Right cardiac atrium (tissue), 5 donors: ENCODE measurements around the gene EFCAB11. TPM values are rescaled to one million over a fixed set of nuclear protein-coding genes. Genes with fewer than 3 reads are reported as not detected.
A peak's percentile ranks its signal among the peaks of the same experiment; 100 is the strongest.

ENCODE experiments used
- ATAC-seq, 2 donors: fragments of 200-7000 bp; cut with Tn5 transposase; one replicate each; pipeline versions ENCODE4 v1.8.0 to v1.9.1; 2020; ENCODE audit warnings: moderate library complexity in 2 of 2, mild to moderate bottlenecking in 1 of 2
- DNase-seq, 3 donors: peaks; one replicate each; pipeline ENCODE4 v3.0.0-alpha.2; 2020
- H3K27ac ChIP-seq: one replicate; pipeline ENCODE4 v1.5.1; 2013; ENCODE audit warnings: mild to moderate bottlenecking, low read length, control low read depth, moderate library complexity
- H3K27me3 ChIP-seq: one replicate; pipeline ENCODE4 v1.6.1; 2013; ENCODE audit not compliant: control insufficient read depth, insufficient read depth
- H3K4me1 ChIP-seq: one replicate; pipeline ENCODE4 v1.6.1; 2013; ENCODE audit warnings: low read length; ENCODE audit not compliant: control insufficient read depth, insufficient read depth
- H3K4me3 ChIP-seq: one replicate; pipeline ENCODE4 v1.5.1; 2013; ENCODE audit warnings: low read length, control low read depth
- H3K9me3 ChIP-seq: one replicate; pipeline ENCODE4 v1.6.1; 2013; ENCODE audit warnings: low read length; ENCODE audit not compliant: control insufficient read depth
- WGBS: extraction: QIAGEN DNeasy Blood & Tissue Kit; methylation state at CpG from one replicate; pipeline ENCODE4 v1.1.7; 2013; 5-methylcytosine and 5-hydroxymethylcytosine counted together
- intact Hi-C, 4 donors: fragments of 100-400 bp; cut with DNase I; formaldehyde crosslinking; loops; one replicate each; pipeline versions ENCODE4 v1.11.0 to v1.14.0; 2022 to 2023
- polyA plus RNA-seq: library from polyadenylated mRNA; stranded (reverse); fragments of 200-250 nt; gene quantifications from one replicate; pipeline ENCODE4 v1.2.3, GENCODE V29; 2013
- total RNA-seq, 4 donors: library from RNA; stranded (reverse); fragmentation: NEBNext Ultra II Directional; extraction: Animal tissue kit (Norgen Biotek cat#: 25700); gene quantifications; one replicate each; pipeline ENCODE4 v1.2.1, GENCODE V29; 2021
- donor health status: healthy with polysubstance abuse.
- donor health status: DM: no; HTN: yes; CAD: no.
- donor health status: DM: no; HTN: no; CAD: no.
- donor health status: DM: no; HTN: yes; CAD: no; lungs with severe emphysema.
- donor health status: DM: yes; HTN: yes; CAD: no.

EFCAB11 gene
- total and polyA plus RNA-seq, 5 donors: 3.0 to 4.2 (median 4.2) TPM

GRCh38 chr14:89811954-89812575 is 142.5 kb downstream of the EFCAB11 start:
- 90% methylated on average over 5 of the region's 5 CpGs for WGBS
- intact Hi-C loops: no loop called here

GRCh38 chr14:89810101-89810500 is 144.4 kb downstream of the EFCAB11 start:
- intact Hi-C loops: no loop called here

More at GRCh38 chr14:89811954-89812575, 142.5 kb downstream of the EFCAB11 start:
- H3K27me3 ChIP-seq: no peaks in the 10 kb centered on the region
- H3K4me3 ChIP-seq: no peak overlapping the region
- DNase-seq (no peak), ATAC-seq (no peak)
- H3K27ac ChIP-seq: no peak overlapping the region
- H3K4me1 ChIP-seq: no peaks in the 10 kb centered on the region
- no peaks in the 10 kb centered on the region for H3K9me3 ChIP-seq

GRCh38 chr14:89807892-89808291 is 146.6 kb downstream of the EFCAB11 start:
- WGBS: 52% methylated on average over 6 of the region's 6 CpGs
- Histone ChIP-seq H3K27ac (no peak overlapping the region), H3K4me1 (no peaks in the 10 kb centered on the region), H3K9me3 (no peaks in the 10 kb centered on the region), H3K27me3 (no peaks in the 10 kb centered on the region), H3K4me3 (no peak overlapping the region)
- ATAC-seq: no peak
- DNase-seq: no peak
- intact Hi-C loops: no loop called here

More at GRCh38 chr14:89810101-89810500, 144.4 kb downstream of the EFCAB11 start:
- Histone ChIP-seq H3K27ac (no peak overlapping the region), H3K9me3 (no peaks in the 10 kb centered on the region), H3K27me3 (no peaks in the 10 kb centered on the region), H3K4me3 (no peak overlapping the region), H3K4me1 (no peaks in the 10 kb centered on the region)
- WGBS: 74% methylated on average over 5 of the region's 5 CpGs
- DNase-seq: no peak
- no peak for ATAC-seq

- H3K4me3 ChIP-seq: no peak overlapping the region
- DNase-seq: no peak
- H3K27ac ChIP-seq: no peak overlapping the region
- H3K4me1 ChIP-seq: no peaks in the 10 kb centered on the region
- no peaks in the 10 kb centered on the region for H3K27me3 ChIP-seq
- no peaks in the 10 kb centered on the region for H3K9me3 ChIP-seq
- intact Hi-C loops: no loop called here
- ATAC-seq: no peak
Observed at GRCh38 chr14:89807151-89807550, 147.4 kb downstream of the EFCAB11 start.

GRCh38 chr14:89806451-89806850 is 148.1 kb downstream of the EFCAB11 start:
- Histone ChIP-seq H3K27me3 (no peaks in the 10 kb centered on the region), H3K4me1 (no peaks in the 10 kb centered on the region), H3K9me3 (no peaks in the 10 kb centered on the region), H3K27ac (no peak overlapping the region), H3K4me3 (no peak overlapping the region)
- no peak for DNase-seq
- intact Hi-C loops: no loop called here
- WGBS: 93% methylated on average over 2 of the region's 2 CpGs
- ATAC-seq: no peak

GRCh38 chr14:89805501-89805900 is 149.0 kb downstream of the EFCAB11 start:
- WGBS: 96% methylated on average over 1 of the region's 1 CpG
- no peak overlapping the region for H3K4me3 ChIP-seq
- DNase-seq (no peak), ATAC-seq (no peak)
- H3K9me3 ChIP-seq: no peaks in the 10 kb centered on the region
- no peaks in the 10 kb centered on the region for H3K4me1 ChIP-seq
- no peak overlapping the region for H3K27ac ChIP-seq
- H3K27me3 ChIP-seq: no peaks in the 10 kb centered on the region
- intact Hi-C loops: no loop called here

GRCh38 chr14:89803542-89803941 is 151.0 kb downstream of the EFCAB11 start:
- Histone ChIP-seq H3K27me3 (no peaks in the 10 kb centered on the region), H3K4me1 (no peaks in the 10 kb centered on the region), H3K4me3 (no peak overlapping the region), H3K27ac (no peak overlapping the region), H3K9me3 (no peaks in the 10 kb centered on the region)
- intact Hi-C loops: no loop called here
- ATAC-seq: no peak
- WGBS: 92% methylated on average over 5 of the region's 5 CpGs
- no peak for DNase-seq

- intact Hi-C loops: no loop called here
- DNase-seq (no peak), ATAC-seq (no peak)
- H3K27me3 ChIP-seq: no peaks in the 10 kb centered on the region
- H3K4me3 ChIP-seq: no peak overlapping the region
- no peak overlapping the region for H3K27ac ChIP-seq
- 88% methylated on average over 3 of the region's 3 CpGs for WGBS
- no peaks in the 10 kb centered on the region for H3K4me1 ChIP-seq
- H3K9me3 ChIP-seq: no peaks in the 10 kb centered on the region
Observed at GRCh38 chr14:89801136-89801535, 153.4 kb downstream of the EFCAB11 start.

- H3K27ac ChIP-seq: no peak overlapping the region
- intact Hi-C loops: no loop called here
- H3K4me3 ChIP-seq: no peak overlapping the region
- ATAC-seq (no peak), DNase-seq (no peak)
- H3K9me3 ChIP-seq: no peaks in the 10 kb centered on the region
- 70% methylated on average over 4 of the region's 4 CpGs for WGBS
- H3K27me3 ChIP-seq: no peaks in the 10 kb centered on the region
- H3K4me1 ChIP-seq: peaks cover 3% of the 10 kb centered on the region
Observed at GRCh38 chr14:89798212-89798773, 156.2 kb downstream of the EFCAB11 start.

- no peak overlapping the region for H3K27ac ChIP-seq
- 75% methylated on average over 5 of the region's 5 CpGs for WGBS
- H3K4me3 ChIP-seq: no peak overlapping the region
- H3K9me3 ChIP-seq: no peaks in the 10 kb centered on the region
- no peaks in the 10 kb centered on the region for H3K27me3 ChIP-seq
- H3K4me1 ChIP-seq: peaks cover 4% of the 10 kb centered on the region
- ATAC-seq (no peak), DNase-seq (no peak)
- intact Hi-C loops: no loop called here
Observed at GRCh38 chr14:89797148-89797547, 157.4 kb downstream of the EFCAB11 start.

GRCh38 chr14:89794096-89794495 is 160.4 kb downstream of the EFCAB11 start:
- H3K27ac ChIP-seq: peak overlapping the region; percentile 73
- no peak overlapping the region for H3K4me3 ChIP-seq
- no peaks in the 10 kb centered on the region for H3K9me3 ChIP-seq
- intact Hi-C loops: no loop called here
- H3K27me3 ChIP-seq: no peaks in the 10 kb centered on the region
- ATAC-seq (peak; percentile 68 to 79), DNase-seq (peak; percentile 85 to 92 (median 86))
- WGBS: 48% methylated on average over 3 of the region's 3 CpGs
- H3K4me1 ChIP-seq: peaks cover 4% of the 10 kb centered on the region

GRCh38 chr14:89793367-89793716 is 161.2 kb downstream of the EFCAB11 start:
- Histone ChIP-seq H3K4me1 (peaks cover 4% of the 10 kb centered on the region), H3K27ac (peak overlapping the region; percentile 73), H3K27me3 (no peaks in the 10 kb centered on the region), H3K4me3 (no peak overlapping the region), H3K9me3 (no peaks in the 10 kb centered on the region)
- intact Hi-C loops: no loop called here
- ATAC-seq: no peak
- DNase-seq: no peak
- 78% methylated on average over 2 of the region's 2 CpGs for WGBS
